ELR (cell line): ENCODE results near the gene KRTAP10-3.
"Not testable (repeated sequence)": the region's sequence is repeated elsewhere in the genome, so short reads cannot be mapped to it uniquely, and the experiment has no call there.

ENCODE experiments used
- DNase-seq: peaks from one replicate; pipeline ENCODE4 v3.0.0-alpha.2; 2015; ENCODE audit warnings: low read depth

KRTAP10-3 gene, protein sequence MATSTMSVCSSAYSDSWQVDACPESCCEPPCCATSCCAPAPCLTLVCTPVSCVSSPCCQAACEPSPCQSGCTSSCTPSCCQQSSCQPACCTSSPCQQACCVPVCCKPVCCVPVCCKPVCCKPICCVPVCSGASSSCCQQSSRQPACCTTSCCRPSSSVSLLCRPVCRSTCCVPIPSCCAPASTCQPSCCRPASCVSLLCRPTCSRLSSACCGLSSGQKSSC

DNA sequence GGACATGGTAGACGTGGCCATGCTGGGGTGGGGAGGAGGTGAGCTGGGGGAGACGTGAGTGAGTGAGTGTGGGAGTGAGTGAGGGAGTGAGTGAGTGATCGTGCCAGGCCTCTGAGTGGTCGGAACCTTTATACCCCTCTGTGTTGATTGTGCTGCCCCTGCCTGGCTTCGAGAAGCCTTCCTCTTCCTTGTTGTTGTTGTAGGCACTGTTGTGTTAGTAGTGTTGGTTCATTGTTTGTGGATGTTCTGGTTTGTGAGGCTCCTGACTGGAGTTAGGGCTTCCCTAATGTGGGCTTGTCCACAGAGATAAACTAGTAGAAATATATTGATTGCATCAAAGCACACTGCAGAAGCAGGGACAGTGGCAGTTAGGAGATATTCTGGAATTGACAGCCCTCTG lies at the start of gene KRTAP10-3:
Gene KRTAP10-3, minus strand, starts transcription at position 101 of the 400 bp plus-strand sequence. Its CDS starts 80 bp downstream, at position 21.
- DNase-seq, result no peak

DNA sequence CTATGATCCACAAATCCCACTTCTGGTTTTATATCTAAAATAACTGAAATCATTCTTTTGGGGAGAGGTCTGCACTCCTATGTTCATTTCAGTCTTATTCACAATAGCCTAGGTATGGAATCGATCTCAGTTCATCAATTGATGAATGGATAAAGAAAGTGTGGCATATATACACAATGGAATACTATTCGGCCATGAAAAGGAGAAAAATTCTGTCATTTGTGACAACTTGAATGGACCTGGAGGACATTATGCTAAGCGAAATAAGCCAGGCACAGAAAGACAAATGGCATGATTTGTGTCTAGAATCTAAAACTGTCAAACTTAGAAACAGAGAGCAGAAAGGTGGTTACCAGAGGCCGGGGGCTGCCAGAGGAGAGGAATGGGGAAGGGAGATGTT lies 47.9 kb upstream of the KRTAP10-3 start:
- no peak for DNase-seq

DNA sequence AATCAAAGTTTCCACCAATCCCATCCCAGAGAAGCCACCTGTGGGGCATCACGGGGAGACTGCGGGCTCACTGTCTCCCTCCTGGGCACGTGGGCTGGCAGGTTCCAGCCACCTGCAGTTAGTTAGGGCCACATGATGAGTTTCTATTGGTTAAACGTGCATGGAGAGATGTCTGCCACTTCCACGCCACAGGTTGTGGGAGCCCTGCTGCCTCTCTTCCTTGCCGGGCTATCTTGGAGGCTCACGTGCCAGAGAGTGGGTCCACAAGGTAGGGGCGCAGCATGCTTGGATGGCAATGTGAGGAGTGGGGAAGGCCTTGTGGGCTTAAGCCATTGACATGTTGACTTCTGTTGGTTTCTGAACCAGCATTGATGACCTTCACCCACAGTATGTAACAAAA lies 45.3 kb upstream of the KRTAP10-3 start:
- DNase-seq, result no peak

GRCh38 chr21:44603109-44603875 lies 44.7 kb upstream of the KRTAP10-3 start:
- DNase-seq, result no peak

- no peak for DNase-seq
Measured at GRCh38 chr21:44602463-44602850, 43.9 kb upstream of the KRTAP10-3 start.

DNA sequence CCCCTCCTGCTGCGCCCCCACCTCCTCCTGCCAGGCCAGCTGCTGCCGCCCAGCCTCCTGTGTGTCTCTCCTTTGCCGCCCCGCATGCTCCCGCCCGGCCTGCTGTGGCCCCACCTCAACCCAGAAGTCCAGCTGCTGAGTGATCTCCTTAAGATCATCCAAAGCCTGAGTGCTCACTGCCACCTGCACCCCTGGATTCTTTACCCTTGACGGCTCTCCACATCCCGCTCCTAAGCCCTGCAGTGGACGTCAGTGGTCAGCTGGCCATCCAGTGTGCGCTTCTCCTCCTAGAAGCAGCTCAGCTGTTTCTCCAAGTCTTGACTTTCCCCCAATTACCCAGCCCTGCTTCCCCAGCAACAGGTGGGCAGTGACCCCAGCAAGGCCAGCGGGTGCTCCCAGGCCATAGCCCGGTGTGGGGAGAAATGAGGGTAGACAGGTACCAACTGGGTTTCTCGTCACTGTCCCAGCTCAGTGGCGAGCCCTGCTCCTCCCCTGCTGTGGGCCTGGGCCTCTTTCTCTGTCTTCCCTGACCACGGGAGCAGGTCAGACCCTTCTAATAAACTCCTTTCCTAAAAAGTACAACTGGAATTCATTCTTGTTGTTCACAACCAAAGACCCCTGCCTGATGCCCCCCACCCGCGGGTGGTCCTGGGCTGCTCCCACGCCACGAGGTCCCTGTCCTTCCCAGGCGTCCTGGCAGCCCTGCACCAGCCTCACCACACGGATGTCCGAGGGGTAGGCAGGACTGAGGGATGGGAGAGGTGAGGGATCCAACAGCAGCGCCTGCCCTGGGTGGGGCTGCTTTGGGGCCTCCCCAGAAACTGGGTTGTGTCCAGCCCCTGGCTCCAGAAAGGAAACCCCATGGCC lies 43.2 kb upstream of the KRTAP10-3 start:
- no peak for DNase-seq

GRCh38 chr21:44601091-44601490 lies 42.5 kb upstream of the KRTAP10-3 start:
- not testable (repeated sequence) for DNase-seq

GRCh38 chr21:44600118-44600978 lies 41.8 kb upstream of the KRTAP10-3 start, which contains the start of gene KRTAP10-7:
Gene KRTAP10-7, plus strand, starts transcription at chr21:44600597. Its CDS starts 25 bp downstream, at chr21:44600622.
- DNase-seq, result not testable (repeated sequence)

DNA sequence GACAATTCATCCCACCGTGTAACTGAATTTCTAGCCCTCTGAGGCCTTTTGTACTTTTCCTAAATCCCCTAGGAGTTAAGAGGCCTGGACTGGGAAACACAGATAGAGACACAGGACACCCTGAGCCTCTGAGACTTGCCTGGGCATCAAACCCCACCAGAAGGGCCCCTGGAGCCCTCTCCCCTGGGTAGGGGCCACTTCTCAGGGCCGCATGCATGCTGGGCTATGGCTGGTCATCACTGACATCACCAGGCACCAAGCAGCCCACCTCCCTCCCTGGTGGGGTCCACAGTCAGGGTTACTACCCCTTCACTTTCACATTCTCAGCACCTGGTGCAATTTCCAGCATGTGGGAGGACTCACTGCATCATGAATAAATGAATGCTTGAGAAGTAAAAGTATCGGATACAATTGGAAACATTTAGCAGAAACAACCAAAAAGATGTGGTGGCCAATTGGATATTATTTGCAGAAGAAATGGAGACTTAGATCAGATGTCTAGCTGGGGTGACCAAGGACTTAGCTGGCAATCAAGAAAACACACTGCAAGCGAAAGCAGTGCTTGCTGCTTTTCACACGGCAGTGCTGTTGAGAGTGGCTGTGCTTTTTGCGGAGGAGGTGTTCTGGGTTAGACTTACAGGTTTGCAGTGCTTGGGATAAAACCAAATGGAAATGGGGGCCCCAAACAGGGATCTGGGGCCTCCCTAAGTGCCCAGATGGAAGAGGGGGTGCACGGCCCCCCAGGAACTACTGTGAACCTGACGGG lies 40.9 kb upstream of the KRTAP10-3 start:
- DNase-seq, result no peak

DNA sequence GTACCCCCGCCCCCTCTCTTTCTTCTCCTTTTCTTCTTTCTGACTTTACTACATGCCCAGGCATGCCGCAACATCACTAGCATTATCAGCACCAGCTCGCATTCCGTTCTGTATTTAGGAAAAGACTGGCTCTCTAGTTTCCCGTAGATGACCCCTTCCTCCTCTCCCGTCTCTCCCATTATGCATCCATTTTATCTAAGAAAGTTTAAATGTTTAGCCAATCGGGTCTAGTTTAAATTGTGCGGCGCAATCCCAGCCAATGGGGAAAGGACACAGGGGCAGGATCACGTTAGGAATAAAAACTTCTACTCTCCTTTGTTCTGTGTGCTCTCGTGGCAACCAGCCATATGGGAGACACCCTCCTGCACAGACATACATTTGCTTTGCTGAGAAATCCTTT lies 39.5 kb upstream of the KRTAP10-3 start:
- no peak for DNase-seq

GRCh38 chr21:44596068-44596725 lies 37.6 kb upstream of the KRTAP10-3 start:
- no peak for DNase-seq

GRCh38 chr21:44595524-44595923 lies 36.9 kb upstream of the KRTAP10-3 start:
- no peak for DNase-seq

- DNase-seq, result no peak
Measured at GRCh38 chr21:44594406-44594916, 35.9 kb upstream of the KRTAP10-3 start.

DNA sequence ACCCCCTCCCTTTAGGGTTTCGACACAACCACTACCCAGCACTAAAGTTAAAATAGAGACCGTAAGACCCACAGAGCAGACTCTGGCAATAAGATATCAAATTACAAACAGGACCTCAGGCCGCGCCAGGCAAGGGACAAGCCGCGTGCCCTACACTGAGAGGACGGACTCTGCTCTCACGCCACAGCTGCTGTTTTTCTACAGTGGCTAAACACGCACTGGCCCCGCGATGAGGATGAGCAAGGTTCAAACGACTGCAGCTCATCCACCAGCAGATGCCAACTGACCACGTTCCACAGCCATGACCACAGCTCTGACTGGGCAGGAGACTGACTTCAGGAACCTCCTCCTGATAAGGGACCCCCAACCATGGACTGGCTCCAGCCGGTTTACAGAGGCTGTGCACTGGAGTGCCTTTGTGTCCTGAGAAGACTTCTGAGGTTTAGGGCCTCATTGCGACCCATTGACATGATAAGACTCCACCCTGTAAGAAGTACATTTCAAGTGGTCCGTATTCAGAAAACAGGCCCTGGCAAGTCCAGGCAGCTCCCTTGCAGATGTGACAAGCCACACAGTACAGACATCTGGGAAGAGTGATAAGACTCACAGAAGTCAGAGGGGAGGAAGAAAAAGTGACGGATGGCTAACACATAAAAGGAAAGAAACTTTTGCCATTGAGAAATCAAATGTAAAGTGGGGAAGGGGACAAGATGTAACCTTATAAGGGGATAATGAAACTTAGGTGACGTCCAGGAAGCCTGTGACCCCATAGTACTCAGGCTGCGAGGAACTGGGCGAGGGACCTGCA lies 35.2 kb upstream of the KRTAP10-3 start:
- DNase-seq, result no peak

DNA sequence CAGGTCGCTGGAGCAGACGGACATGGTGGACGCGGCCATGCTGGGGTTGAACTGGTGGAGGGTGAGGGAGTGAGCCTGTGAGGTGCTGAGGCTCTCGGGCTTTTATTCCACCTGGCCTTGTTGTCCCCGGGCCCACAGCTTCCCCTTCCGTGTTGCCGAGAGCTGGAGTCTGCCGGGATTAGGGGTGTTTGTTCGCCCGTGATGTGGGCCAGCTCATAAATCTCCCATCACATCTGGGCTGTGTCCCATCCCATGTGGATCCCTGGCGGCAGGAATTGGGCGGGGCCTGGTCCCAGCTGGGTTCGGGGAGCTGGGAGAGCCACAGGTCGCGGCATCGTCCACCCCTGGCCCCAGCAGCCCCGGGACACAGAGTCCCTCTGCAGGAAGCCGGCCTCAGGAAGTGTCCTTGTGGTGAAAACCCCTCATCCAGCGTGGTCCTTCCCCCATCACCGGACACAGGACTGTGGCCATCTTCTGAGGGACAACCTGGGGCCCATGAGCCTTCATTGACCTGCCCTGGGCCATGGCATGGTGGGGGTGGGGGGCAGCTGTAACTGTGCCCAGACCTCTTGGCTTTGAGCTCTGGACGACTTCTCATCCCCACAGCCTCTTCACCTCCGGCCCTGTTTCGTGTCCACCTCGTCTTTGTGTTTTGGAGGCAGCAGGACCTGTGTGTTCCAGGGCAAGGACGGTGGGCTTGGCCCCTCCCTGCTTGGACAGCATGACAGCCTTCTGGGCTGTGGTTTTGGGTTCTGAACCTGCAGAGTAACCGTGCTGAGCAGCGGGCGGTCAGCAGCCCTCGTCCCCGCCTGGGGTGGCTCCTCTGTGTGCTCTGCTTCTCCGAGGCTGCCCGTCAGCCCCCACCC lies 34.1 kb upstream of the KRTAP10-3 start, which contains the start of gene KRTAP10-6:
Gene KRTAP10-6, minus strand, starts transcription at position 60 of the 866 bp plus-strand sequence. Its CDS starts 21 bp downstream, at position 39.
- DNase-seq, result no peak

GRCh38 chr21:44591801-44592130 lies 33.2 kb upstream of the KRTAP10-3 start:
- not testable (repeated sequence) for DNase-seq

DNA sequence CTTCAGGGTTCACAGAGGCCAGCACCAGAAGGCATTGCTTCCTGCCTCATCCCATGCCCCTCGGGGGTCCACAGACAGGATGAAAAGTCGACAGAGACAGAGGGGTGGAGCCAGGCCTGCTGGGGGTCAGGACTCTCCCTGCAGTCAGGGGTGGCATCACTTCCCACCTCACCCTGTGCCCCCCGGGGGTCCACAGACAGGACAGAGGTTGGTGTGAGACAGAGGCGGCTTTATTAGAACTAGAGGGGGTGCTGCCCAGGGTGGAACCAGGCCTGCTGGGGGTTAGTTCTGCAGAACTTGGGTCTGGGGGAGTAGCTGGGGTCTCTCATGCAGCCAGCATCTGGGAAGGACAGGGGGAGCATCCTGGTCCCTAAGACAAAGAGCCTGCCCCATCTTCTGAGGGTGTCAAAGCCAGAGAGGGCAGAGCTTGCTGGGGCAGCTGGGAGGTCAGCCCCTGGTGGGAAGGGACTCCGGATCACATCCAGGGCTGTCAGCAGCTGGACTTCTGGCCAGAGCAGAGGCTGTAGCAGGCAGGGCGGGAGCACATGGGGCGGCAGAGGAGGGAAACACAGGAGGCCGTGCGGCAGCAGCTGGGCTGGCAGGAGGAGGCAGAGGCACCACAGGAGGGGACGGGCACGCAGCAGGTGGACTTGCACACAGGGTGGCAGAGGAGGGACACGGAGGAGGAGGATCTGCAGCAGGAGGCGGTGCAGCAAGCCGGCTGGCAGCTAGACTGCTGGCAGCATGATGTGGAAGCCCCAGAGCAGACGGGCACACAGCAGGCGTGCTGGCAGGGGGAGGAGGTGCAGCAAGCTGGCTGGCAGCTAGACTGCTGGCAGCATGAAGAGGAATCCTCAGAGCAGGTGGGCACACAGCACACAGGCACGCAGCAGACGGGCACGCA lies 32.6 kb upstream of the KRTAP10-3 start:
- DNase-seq, result not testable (repeated sequence)
